Thyroid gland (tissue), 4 donors: Measurements from ENCODE around the gene ZNF107. TPM values are rescaled to one million over a fixed set of nuclear protein-coding genes. Genes with fewer than 3 reads are reported as not detected.

Source experiments
- DNase-seq, 2 donors: peaks; one replicate each; pipeline ENCODE4 v3.0.0-alpha.2; 2019
- H3K27ac ChIP-seq, 3 donors: fragments of 200-600 bp; sonication (generic); 1 replicate in 2 of 3; 2 replicates in 1 of 3; pipeline ENCODE4 v1.5.1; 2016 to 2019; ENCODE audit warnings: mild to moderate bottlenecking in 1 of 3, moderate library complexity in 1 of 3
- H3K27me3 ChIP-seq: fragments of 200-600 bp; sonication (generic); one replicate; pipeline ENCODE4 v1.5.1; 2019
- H3K36me3 ChIP-seq, 2 donors: fragments of 200-600 bp; sonication (generic); one replicate each; pipeline ENCODE4 v1.5.1; 2016 to 2019
- H3K4me1 ChIP-seq, 2 donors: fragments of 200-600 bp; sonication (generic); one replicate each; pipeline ENCODE4 v1.5.1; 2017 to 2019
- H3K4me3 ChIP-seq, 3 donors: fragments of 200-600 bp; sonication (generic); replicated peaks in 1 of 3; 1 replicate in 2 of 3; 2 replicates in 1 of 3; pipeline ENCODE4 v1.5.1; 2016; ENCODE audit warnings: mild to moderate bottlenecking in 1 of 3
- H3K9me3 ChIP-seq: fragments of 200-600 bp; sonication (generic); one replicate; pipeline ENCODE4 v1.5.1; 2017
- CTCF ChIP-seq, 6 experiments: fragments of 200-600 bp in 3 of 6; fragments of 450-650 bp in 3 of 6; sonication (generic) in 3 of 6; IDR thresholded peaks; one replicate each; pipeline ENCODE4 v1.5.1; 2016 to 2019; ENCODE audit warnings: antibody characterized with exemption in 6 of 6, mild to moderate bottlenecking in 2 of 6, inconsistent platforms in 1 of 6, moderate library complexity in 1 of 6
- POLR2A ChIP-seq, 2 donors: fragments of 450-650 bp; IDR thresholded peaks; one replicate each; pipeline ENCODE4 v1.6.1; 2017; ENCODE audit warnings: antibody characterized with exemption in 2 of 2, mild to moderate bottlenecking in 2 of 2, moderate library complexity in 1 of 2
- WGBS, 2 donors: methylation state at CpG; one replicate each; pipeline ENCODE4 v1.1.5; 2017; 5-methylcytosine and 5-hydroxymethylcytosine counted together
- intact Hi-C: fragments of 100-400 bp; cut with DNase I; formaldehyde crosslinking; loops from one replicate; pipeline ENCODE4 v1.15.1; 2023
- total RNA-seq, 4 donors: library from RNA; depleted of rRNA; stranded (reverse); fragments of >200 nt; gene quantifications; one replicate each; pipeline ENCODE4 v1.2.3, GENCODE V29; 2016

Gene ZNF107
- total RNA-seq, 4 donors from 2014 or later = 8.5 to 16.4 (median 12.9) TPM

GRCh38 chr7:64642875-64643274, 23.1 kb upstream of the ZNF107 start:
- WGBS, 2 donors = 95 to 100% methylated on average over 2 of the region's 2 CpGs
- no peaks in the 10 kb centered on the region for H3K27me3 ChIP-seq
- TF ChIP-seq CTCF (IDR thresholded peaks at IDR 0.05) (no peak), POLR2A (IDR thresholded peaks at IDR 0.05) (no peak)
- no peak for DNase-seq
- no peaks in the 10 kb centered on the region for H3K36me3 ChIP-seq
- no peaks in the 10 kb centered on the region for H3K4me1 ChIP-seq
- H3K9me3 ChIP-seq = no peaks in the 10 kb centered on the region
- H3K27ac ChIP-seq = no peak overlapping the region
- H3K4me3 ChIP-seq = no peak overlapping the region
- intact Hi-C loops = no loop called here

GRCh38 chr7:64643566-64643965, 22.4 kb upstream of the ZNF107 start:
- TF ChIP-seq POLR2A (IDR thresholded peaks at IDR 0.05) (no peak), CTCF (IDR thresholded peaks at IDR 0.05) (no peak)
- 71 to 77% methylated on average over 1 of the region's 1 CpG for WGBS, 2 donors

DNA sequence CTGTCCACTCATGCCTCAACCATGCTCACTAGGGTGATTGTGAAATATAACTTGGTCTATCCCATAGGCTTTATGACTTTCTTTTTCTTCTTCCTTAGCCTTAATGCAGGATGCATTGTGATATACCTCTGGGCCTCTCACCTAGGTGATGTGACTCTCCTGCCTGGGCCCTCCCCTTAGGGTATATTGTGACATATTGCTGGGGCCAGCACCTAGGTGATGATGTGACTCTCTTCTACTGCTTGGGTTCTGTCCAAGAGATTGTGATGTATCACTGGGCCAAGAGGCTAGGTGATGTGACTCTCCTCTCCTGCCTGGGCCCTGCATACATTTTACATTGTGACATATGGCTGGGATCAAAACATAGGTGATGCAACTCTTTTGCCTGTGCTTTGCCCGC, 14.7 kb upstream of the ZNF107 start:
- Histone ChIP-seq H3K4me1 (peaks cover 7 to 12% of the 10 kb centered on the region in 2 donors), H3K36me3 (no peaks in the 10 kb centered on the region), H3K4me3 (no peak overlapping the region), H3K9me3 (no peaks in the 10 kb centered on the region), H3K27ac (no peak overlapping the region), H3K27me3 (no peaks in the 10 kb centered on the region)
- intact Hi-C loops = no loop called here
- 95 to 100% methylated on average over 1 of the region's 1 CpG for WGBS, 2 donors
- no peak for DNase-seq
- TF ChIP-seq POLR2A (IDR thresholded peaks at IDR 0.05) (no peak), CTCF (IDR thresholded peaks at IDR 0.05) (no peak)

More at GRCh38 chr7:64643566-64643965, 22.4 kb upstream of the ZNF107 start:
- Histone ChIP-seq H3K9me3 (no peaks in the 10 kb centered on the region), H3K4me1 (no peaks in the 10 kb centered on the region), H3K36me3 (no peaks in the 10 kb centered on the region), H3K4me3 (no peak overlapping the region), H3K27ac (no peak overlapping the region), H3K27me3 (no peaks in the 10 kb centered on the region)
- DNase-seq = no peak
- intact Hi-C loops = no loop called here

DNA sequence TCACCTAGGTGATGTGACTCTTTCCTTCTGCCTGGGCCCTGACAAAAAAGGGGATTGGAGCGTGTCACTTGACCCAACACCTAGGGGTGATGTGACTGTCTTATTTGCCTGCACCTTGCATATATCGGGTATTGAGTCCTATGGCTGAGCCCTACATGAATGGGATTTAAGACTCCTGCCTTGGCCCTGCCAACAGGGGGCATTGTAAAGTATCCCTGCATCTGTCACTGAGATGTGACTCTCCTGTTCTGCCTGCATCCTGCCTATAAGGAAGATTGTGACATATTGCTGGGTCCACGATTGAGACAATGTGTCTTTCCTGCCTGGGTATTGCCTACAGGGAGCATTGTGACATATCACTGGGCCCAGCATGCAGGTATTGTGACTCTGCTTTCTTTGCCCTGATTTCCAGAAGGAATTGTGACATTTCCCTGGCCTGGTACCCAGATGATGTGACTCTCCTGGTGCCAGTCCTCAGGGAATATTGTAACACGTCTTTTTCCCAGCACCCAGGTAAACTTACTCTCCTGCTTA, 14.2 kb upstream of the ZNF107 start:
- Histone ChIP-seq H3K27ac (no peak overlapping the region), H3K4me1 (peaks cover 7 to 12% of the 10 kb centered on the region in 2 donors), H3K9me3 (no peaks in the 10 kb centered on the region), H3K4me3 (no peak overlapping the region), H3K27me3 (no peaks in the 10 kb centered on the region), H3K36me3 (no peaks in the 10 kb centered on the region)
- no peak for TF ChIP-seq POLR2A (IDR thresholded peaks at IDR 0.05)
- intact Hi-C loops = no loop called here
- WGBS, 2 donors = 87 to 88% methylated on average over 4 of the region's 4 CpGs
- no peak for DNase-seq

- peak; percentile 84 to 88 for DNase-seq
- intact Hi-C loops = no loop called here
- no peaks in the 10 kb centered on the region for H3K9me3 ChIP-seq
- 67% methylated on average over 11 of the region's 11 CpGs for WGBS, 2 donors
- TF ChIP-seq CTCF (IDR thresholded peaks at IDR 0.05) = no peak
- no peak for TF ChIP-seq POLR2A (IDR thresholded peaks at IDR 0.05)
- peaks cover 7 to 12% of the 10 kb centered on the region in 2 donors for H3K4me1 ChIP-seq
- no peaks in the 10 kb centered on the region for H3K27me3 ChIP-seq
- H3K36me3 ChIP-seq = no peaks in the 10 kb centered on the region
- peak overlapping the region in 2 of 3 donors; percentile 49 to 59 for H3K27ac ChIP-seq
- no peak overlapping the region for H3K4me3 ChIP-seq
Observed at GRCh38 chr7:64653721-64654401, 12.1 kb upstream of the ZNF107 start.
